Spleen (tissue), 11 donors: ENCODE results near the gene ANKRD10. TPM values are rescaled to one million over a fixed set of nuclear protein-coding genes. Genes with fewer than 3 reads are reported as not detected.

Experiments
- DNase-seq: peaks from one replicate; pipeline ENCODE4 v3.0.0-alpha.2; 2020
- H3K27ac ChIP-seq, 8 donors: fragments of 200-600 bp; sonication (generic) in 7 of 8; 1 replicate in 4 of 8; 2 replicates in 4 of 8; pipeline versions ENCODE4 v1.5.0 to v1.8.0; 2016 to 2021; ENCODE audit warnings: inconsistent platforms in 4 of 8, mild to moderate bottlenecking in 4 of 8, moderate library complexity in 1 of 8
- H3K27me3 ChIP-seq, 7 donors: fragments of 200-600 bp; sonication (generic) in 6 of 7; replicated peaks in 1 of 7; 1 replicate in 4 of 7; 2 replicates in 3 of 7; pipeline versions ENCODE4 v1.5.0 to v1.8.0; 2016 to 2021; ENCODE audit warnings: inconsistent platforms in 3 of 7, mild to moderate bottlenecking in 1 of 7
- H3K36me3 ChIP-seq, 6 donors: fragments of 200-600 bp; sonication (generic) in 5 of 6; 1 replicate in 4 of 6; 2 replicates in 2 of 6; pipeline versions ENCODE4 v1.5.0 to v1.8.0; 2016 to 2021; ENCODE audit warnings: inconsistent platforms in 2 of 6
- H3K4me1 ChIP-seq, 6 donors: fragments of 200-600 bp; sonication (generic) in 5 of 6; 1 replicate in 3 of 6; 2 replicates in 3 of 6; pipeline versions ENCODE4 v1.5.0 to v1.8.0; 2016 to 2021; ENCODE audit warnings: inconsistent platforms in 3 of 6
- H3K4me3 ChIP-seq, 8 donors: fragments of 200-600 bp; sonication (generic) in 7 of 8; 1 replicate in 4 of 8; 2 replicates in 4 of 8; pipeline versions ENCODE4 v1.5.0 to v1.8.0; 2016 to 2021; ENCODE audit warnings: inconsistent platforms in 4 of 8, mild to moderate bottlenecking in 4 of 8, moderate library complexity in 2 of 8
- H3K9me3 ChIP-seq, 8 donors: fragments of 200-600 bp; sonication (generic) in 7 of 8; 1 replicate in 4 of 8; 2 replicates in 4 of 8; pipeline versions ENCODE4 v1.5.0 to v1.8.0; 2016 to 2021; ENCODE audit warnings: inconsistent platforms in 4 of 8
- POLR2A ChIP-seq, 3 donors: fragments of 450-650 bp; IDR thresholded peaks; one replicate each; pipeline ENCODE4 v1.5.1; 2017; ENCODE audit warnings: antibody characterized with exemption in 3 of 3, mild to moderate bottlenecking in 1 of 3
- POLR2AphosphoS5 ChIP-seq, 3 donors: sonication (generic); formaldehyde crosslinking; IDR thresholded peaks; one replicate each; pipeline ENCODE4 v1.5.1; 2017; ENCODE audit warnings: antibody characterized with exemption in 3 of 3
- WGBS, 5 donors: extraction: QIAGEN DNeasy Blood & Tissue Kit in 3 of 5; methylation state at CpG; one replicate each; pipeline versions ENCODE4 v1.1.5 to v1.1.7; 2013 to 2018; 5-methylcytosine and 5-hydroxymethylcytosine counted together
- intact Hi-C: fragments of 100-400 bp; cut with DNase I; formaldehyde crosslinking; loops from one replicate; pipeline ENCODE4 v1.15.0; 2023; ENCODE audit warnings: low total_unique reads
- polyA plus RNA-seq, 3 donors: library from polyadenylated mRNA; stranded (reverse); fragments of 200-250 nt; gene quantifications; one replicate each; pipeline ENCODE4 v1.2.1, GENCODE V29; 2013
- total RNA-seq, 7 donors: library from RNA; depleted of rRNA in 3 of 7; stranded (reverse); fragments of >200 nt in 3 of 7; fragmentation: NEBNext Ultra II Directional in 4 of 7; extraction: Animal tissue kit (Norgen Biotek cat#: 25700) in 4 of 7; gene quantifications; one replicate each; pipeline versions ENCODE4 v1.1.0 to v1.2.1, GENCODE V29; 2016 to 2021
- TF ChIP-seq, protein P1 (sequence below), 11 experiments: fragments of 200-600 bp in 7 of 11; fragments of 450-650 bp in 4 of 11; sonication (generic) in 4 of 11; IDR thresholded peaks in 8 of 11; conservative IDR thresholded peaks in 3 of 11; 1 replicate in 7 of 11; 2 replicates in 4 of 11; pipeline versions ENCODE4 v1.4.0 to v1.8.0; 2016 to 2021; ENCODE audit warnings: antibody characterized with exemption in 11 of 11, inconsistent platforms in 4 of 11, mild to moderate bottlenecking in 1 of 11
- donor health status: healthy with polysubstance abuse.
- donor health status: DM: no; HTN: no; CAD: no; lungs with moderate emphysema.
- donor health status: DM: no; HTN: no; CAD: no.
- donor health status: Bipolar disorder and iron deficiency.
- donor health status: healthy.
- donor health status: DM: no; HTN: no; CAD: no.
- donor health status: DM: yes; HTN: yes; CAD: no.

Gene ANKRD10
- total and polyA plus RNA-seq, 10 donors: 122 to 253 (median 183) TPM

DNA sequence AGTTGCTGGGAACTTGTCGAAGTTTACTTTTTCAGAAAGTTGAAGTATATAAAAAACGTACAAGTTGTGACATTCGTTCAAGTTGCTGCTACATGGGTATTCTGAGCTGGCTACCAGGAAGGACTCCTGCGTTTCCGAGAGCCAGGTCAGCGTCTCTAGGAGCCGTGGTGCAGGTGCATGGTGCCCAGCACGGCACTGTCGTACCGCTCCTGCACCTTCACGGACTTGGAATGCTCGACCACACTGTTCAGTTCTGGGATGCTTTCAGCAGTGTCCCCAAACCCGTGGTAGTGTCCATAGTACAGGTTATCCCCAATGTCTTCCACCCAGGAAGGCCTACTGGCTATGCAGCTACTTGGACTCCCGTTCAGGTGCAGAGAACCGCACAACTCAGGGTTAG lies 35.4 kb downstream of the ANKRD10 start:
- Histone ChIP-seq H3K4me1 (peaks cover 0 to 10% (median 9%) of the 10 kb centered on the region in 6 donors), H3K36me3 (peaks cover 0 to 41% (median 8%) of the 10 kb centered on the region in 6 donors), H3K9me3 (no peaks in the 10 kb centered on the region), H3K27ac (no peak overlapping the region), H3K4me3 (no peak overlapping the region), H3K27me3 (peaks cover 0 to 8% (median 0%) of the 10 kb centered on the region in 7 donors)
- intact Hi-C loops: no loop called here
- DNase-seq: peak; percentile 67
- WGBS, 5 donors: 94 to 96% (median 95%) methylated on average over 13 to 15 of the region's 15 CpGs
- TF ChIP-seq POLR2AphosphoS5 (IDR thresholded peaks at IDR 0.05): peak in 2 of 3 donors; percentile 25 to 53
- TF ChIP-seq POLR2A (IDR thresholded peaks at IDR 0.05): no peak

DNA sequence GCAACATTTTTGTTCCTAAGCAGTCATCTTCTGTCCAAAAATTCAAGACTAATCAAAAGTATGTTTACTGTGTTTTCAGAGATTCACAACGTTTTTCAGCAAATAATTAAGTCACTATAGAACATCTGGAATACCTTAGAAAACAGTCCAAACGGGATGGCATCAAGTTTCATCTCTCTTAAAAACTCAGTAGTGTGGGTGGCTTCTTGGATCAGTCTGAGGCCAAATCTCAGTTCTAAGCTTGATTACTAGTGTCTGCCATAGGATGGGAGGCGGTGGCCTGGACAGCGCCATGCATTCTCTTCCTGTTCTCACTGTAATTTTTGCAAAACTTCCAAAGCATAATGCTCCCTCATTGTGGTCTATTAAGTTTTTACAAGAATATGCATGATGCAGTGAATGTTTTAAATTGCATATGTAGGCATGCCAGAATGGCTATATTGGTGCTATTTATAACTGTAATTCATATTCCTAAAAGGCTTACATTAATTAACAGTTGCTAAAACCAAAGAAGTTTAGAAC lies 37.1 kb downstream of the ANKRD10 start:
- peaks cover 0 to 23% (median 17%) of the 10 kb centered on the region in 6 donors for H3K4me1 ChIP-seq
- TF ChIP-seq POLR2AphosphoS5 (IDR thresholded peaks at IDR 0.05) (no peak), POLR2A (IDR thresholded peaks at IDR 0.05) (no peak)
- TF ChIP-seq, protein P1, sequence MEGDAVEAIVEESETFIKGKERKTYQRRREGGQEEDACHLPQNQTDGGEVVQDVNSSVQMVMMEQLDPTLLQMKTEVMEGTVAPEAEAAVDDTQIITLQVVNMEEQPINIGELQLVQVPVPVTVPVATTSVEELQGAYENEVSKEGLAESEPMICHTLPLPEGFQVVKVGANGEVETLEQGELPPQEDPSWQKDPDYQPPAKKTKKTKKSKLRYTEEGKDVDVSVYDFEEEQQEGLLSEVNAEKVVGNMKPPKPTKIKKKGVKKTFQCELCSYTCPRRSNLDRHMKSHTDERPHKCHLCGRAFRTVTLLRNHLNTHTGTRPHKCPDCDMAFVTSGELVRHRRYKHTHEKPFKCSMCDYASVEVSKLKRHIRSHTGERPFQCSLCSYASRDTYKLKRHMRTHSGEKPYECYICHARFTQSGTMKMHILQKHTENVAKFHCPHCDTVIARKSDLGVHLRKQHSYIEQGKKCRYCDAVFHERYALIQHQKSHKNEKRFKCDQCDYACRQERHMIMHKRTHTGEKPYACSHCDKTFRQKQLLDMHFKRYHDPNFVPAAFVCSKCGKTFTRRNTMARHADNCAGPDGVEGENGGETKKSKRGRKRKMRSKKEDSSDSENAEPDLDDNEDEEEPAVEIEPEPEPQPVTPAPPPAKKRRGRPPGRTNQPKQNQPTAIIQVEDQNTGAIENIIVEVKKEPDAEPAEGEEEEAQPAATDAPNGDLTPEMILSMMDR (IDR thresholded peaks at IDR 0.05 in 8 of 11, conservative IDR thresholded peaks at IDR 0.05 in 3 of 11): no peak
- no peak for DNase-seq
- H3K27me3 ChIP-seq: peaks cover 0 to 19% (median 0%) of the 10 kb centered on the region in 7 donors
- H3K36me3 ChIP-seq: peaks cover 0 to 40% (median 8%) of the 10 kb centered on the region in 6 donors
- H3K27ac ChIP-seq: no peak overlapping the region
- intact Hi-C loops: no loop called here
- H3K4me3 ChIP-seq: no peak overlapping the region
- no peaks in the 10 kb centered on the region for H3K9me3 ChIP-seq
- 52 to 74% (median 63%) methylated on average over 4 of the region's 4 CpGs for WGBS, 5 donors

DNA sequence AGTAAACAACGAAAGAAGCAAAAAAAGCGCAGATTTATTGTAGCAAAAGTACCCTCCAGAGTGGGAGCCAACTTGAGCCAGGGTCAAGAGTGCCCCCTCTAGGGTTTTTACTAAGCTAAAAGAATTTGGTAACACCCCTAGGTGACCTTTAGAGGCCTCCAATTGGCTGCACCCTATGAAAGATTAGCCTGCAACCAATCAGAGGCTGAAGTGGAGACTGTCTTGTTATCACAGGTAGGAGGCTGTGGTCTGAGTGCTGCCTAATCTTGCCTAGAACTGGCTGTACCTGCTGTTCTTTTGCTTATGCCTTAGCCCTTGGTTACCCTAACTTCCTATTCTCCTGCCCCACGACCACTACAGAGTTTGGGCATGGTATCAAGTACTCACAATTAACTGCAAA lies 38.3 kb downstream of the ANKRD10 start:
- H3K27me3 ChIP-seq: peaks cover 0 to 29% (median 0%) of the 10 kb centered on the region in 7 donors
- H3K9me3 ChIP-seq: no peaks in the 10 kb centered on the region
- peaks cover 0 to 23% (median 17%) of the 10 kb centered on the region in 6 donors for H3K4me1 ChIP-seq
- WGBS, 5 donors: 89 to 97% (median 93%) methylated on average over 3 of the region's 3 CpGs
- DNase-seq: no peak
- peaks cover 0 to 31% (median 8%) of the 10 kb centered on the region in 6 donors for H3K36me3 ChIP-seq
- H3K4me3 ChIP-seq: no peak overlapping the region
- intact Hi-C loops: no loop called here
- TF ChIP-seq POLR2AphosphoS5 (IDR thresholded peaks at IDR 0.05) (no peak), POLR2A (IDR thresholded peaks at IDR 0.05) (no peak)
- TF ChIP-seq, protein P1 (IDR thresholded peaks at IDR 0.05 in 8 of 11, conservative IDR thresholded peaks at IDR 0.05 in 3 of 11): no peak
- no peak overlapping the region for H3K27ac ChIP-seq

DNA sequence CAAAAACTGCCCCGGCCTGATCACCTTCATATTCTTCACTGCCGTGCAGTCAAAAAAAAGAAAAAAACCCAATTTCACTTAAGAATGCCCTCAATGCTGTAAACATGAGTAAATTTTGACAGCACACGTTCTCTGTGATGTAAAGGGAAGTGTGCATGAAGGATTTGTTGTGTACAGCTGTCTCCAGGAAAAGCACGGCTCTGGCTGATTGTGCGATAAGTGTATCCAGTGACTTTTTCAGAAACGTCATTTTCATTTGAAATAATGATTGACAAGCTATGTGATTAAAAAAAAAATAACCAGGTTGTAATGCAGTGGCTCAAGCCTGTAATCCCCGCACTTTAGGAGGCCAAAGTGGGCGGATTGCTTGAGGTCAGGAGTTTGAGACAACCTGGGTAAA lies 39.6 kb downstream of the ANKRD10 start:
- Histone ChIP-seq H3K4me3 (peak overlapping the region in 3 of 8 donors; percentile 28 to 63 (median 34)), H3K4me1 (peaks cover 0 to 36% (median 22%) of the 10 kb centered on the region in 6 donors), H3K36me3 (peaks cover 0 to 18% (median 2%) of the 10 kb centered on the region in 6 donors), H3K27me3 (peaks cover 0 to 40% (median 0%) of the 10 kb centered on the region in 7 donors), H3K27ac (peak overlapping the region in 1 of 8 donors; percentile 30), H3K9me3 (no peaks in the 10 kb centered on the region)
- 38 to 46% (median 40%) methylated on average over 8 of the region's 8 CpGs for WGBS, 5 donors
- intact Hi-C loops: no loop called here
- no peak for DNase-seq
- no peak for TF ChIP-seq POLR2A (IDR thresholded peaks at IDR 0.05)
- no peak for TF ChIP-seq POLR2AphosphoS5 (IDR thresholded peaks at IDR 0.05)
- TF ChIP-seq, protein P1 (IDR thresholded peaks at IDR 0.05 in 8 of 11, conservative IDR thresholded peaks at IDR 0.05 in 3 of 11): no peak
